ENCODE data around the gene TEX51. TPM values are rescaled to one million over a fixed set of nuclear protein-coding genes. Genes with fewer than 3 reads are reported as not detected.
A peak's percentile ranks its signal among the peaks of the same experiment; 100 is the strongest.

TEX51 gene
- total RNA-seq, 6 experiments from 2014 or later, result 0.66 TPM; not detected in 5

DNA sequence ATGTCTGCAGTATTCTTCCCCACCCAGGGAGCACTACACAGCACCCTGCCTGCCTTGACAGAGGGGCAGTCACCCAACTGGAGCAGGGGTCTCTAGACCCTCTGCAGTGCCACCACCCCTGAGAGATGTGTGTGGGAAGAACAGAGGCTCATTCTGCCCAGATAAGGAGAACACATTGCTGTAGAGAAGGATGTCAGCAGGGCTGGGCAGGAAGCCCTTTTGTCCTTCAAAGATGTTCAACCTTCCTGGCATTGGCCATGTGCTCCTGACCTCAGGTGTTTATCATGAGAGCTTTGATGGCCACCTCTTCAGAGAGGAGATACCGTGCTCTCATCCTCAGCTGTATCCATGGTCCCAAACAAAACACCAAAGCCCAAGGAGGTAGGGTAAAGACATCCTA, 4.6 kb upstream of the TEX51 start:
- intact Hi-C loops (cut with DNase I), result no loop called here
- no peaks in the 10 kb centered on the region for H3K36me3 ChIP-seq
- H3K27me3 ChIP-seq, result no peaks in the 10 kb centered on the region
- H3K27ac ChIP-seq, result no peak overlapping the region
- H3K4me3 ChIP-seq, result no peak overlapping the region
- WGBS (ENCODE audit: insufficient coverage, low coverage, low lambda C conversion rate, missing lambda C conversion rate), result no CpG with 5 or more reads among the region's 1 CpG
- TF ChIP-seq POLR2A (IDR thresholded peaks at IDR 0.05), result no peak
- no peaks in the 10 kb centered on the region for H3K9me3 ChIP-seq
- ATAC-seq (no peak), DNase-seq (peak in 1 of 3 donors; percentile 28)
- no peaks in the 10 kb centered on the region for H3K4me1 ChIP-seq

DNA sequence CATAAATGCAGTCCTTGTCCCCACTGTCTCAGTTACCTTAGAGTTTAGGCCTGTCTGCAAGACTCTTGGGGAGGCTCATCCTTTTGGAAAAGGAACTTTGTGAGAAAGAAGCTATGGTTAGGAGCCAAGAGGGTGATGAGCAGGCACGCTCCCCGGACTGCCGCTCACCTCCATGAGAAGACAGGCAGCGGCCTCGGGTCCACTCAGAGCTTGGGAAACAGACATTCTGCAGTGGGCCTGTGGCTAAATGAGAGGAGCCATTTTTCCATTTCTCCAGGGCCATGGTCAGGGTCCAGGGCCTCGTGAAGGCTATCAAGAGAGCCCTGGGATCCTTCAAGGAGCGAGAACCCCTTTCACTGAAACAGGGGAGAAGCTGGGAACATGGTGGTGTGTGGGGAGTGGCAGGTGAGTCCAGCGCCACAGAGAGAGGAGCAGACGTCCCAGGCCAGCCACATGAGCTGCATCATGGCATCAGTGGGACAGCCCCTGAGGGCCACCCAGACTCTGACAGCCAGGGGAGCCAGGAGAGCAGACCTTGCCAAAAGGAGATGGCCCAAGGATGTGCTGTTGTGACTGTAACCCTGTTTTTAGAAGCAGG, 4.0 kb upstream of the TEX51 start:
- H3K36me3 ChIP-seq, result no peaks in the 10 kb centered on the region
- no peaks in the 10 kb centered on the region for H3K4me1 ChIP-seq
- no peaks in the 10 kb centered on the region for H3K9me3 ChIP-seq
- no peak overlapping the region for H3K4me3 ChIP-seq
- DNase-seq, result peak in 1 of 3 donors; percentile 31
- H3K27me3 ChIP-seq, result no peaks in the 10 kb centered on the region
- H3K27ac ChIP-seq, result no peak overlapping the region
- WGBS (ENCODE audit: insufficient coverage, low coverage, low lambda C conversion rate, missing lambda C conversion rate), result 80% methylated on average over 2 of the region's 9 CpGs
- intact Hi-C loops (cut with DNase I), result no loop called here
- no peak for ATAC-seq
- TF ChIP-seq, protein P1, sequence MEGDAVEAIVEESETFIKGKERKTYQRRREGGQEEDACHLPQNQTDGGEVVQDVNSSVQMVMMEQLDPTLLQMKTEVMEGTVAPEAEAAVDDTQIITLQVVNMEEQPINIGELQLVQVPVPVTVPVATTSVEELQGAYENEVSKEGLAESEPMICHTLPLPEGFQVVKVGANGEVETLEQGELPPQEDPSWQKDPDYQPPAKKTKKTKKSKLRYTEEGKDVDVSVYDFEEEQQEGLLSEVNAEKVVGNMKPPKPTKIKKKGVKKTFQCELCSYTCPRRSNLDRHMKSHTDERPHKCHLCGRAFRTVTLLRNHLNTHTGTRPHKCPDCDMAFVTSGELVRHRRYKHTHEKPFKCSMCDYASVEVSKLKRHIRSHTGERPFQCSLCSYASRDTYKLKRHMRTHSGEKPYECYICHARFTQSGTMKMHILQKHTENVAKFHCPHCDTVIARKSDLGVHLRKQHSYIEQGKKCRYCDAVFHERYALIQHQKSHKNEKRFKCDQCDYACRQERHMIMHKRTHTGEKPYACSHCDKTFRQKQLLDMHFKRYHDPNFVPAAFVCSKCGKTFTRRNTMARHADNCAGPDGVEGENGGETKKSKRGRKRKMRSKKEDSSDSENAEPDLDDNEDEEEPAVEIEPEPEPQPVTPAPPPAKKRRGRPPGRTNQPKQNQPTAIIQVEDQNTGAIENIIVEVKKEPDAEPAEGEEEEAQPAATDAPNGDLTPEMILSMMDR (IDR thresholded peaks at IDR 0.05), result no peak
- TF ChIP-seq POLR2A (IDR thresholded peaks at IDR 0.05), result no peak

DNA sequence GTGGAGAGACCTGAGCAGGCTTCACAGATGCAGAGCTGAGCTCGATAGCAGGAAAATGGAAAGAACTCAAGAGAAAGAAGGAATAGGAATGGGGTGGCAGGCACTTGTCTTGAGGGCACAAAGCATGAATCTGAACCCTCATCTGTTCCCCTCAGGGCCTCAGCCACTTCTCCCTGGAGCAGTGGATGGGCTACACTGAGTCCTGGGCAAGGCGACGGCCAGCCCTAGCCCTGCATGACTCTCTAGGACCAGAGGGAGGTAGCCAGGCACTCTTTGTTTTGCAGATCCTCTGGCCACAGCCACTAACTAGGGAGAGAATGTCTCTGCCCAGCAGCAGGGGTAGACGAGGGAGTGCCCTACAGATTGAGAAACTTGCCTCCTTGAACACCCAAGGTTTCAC, 3.4 kb upstream of the TEX51 start:
- intact Hi-C loops (cut with DNase I), result no loop called here
- no peak for TF ChIP-seq POLR2A (IDR thresholded peaks at IDR 0.05)
- TF ChIP-seq, protein P1 (IDR thresholded peaks at IDR 0.05), result no peak
- no peak overlapping the region for H3K4me3 ChIP-seq
- H3K27ac ChIP-seq, result no peak overlapping the region
- ATAC-seq, result no peak
- 35% methylated on average over 2 of the region's 4 CpGs for WGBS (ENCODE audit: insufficient coverage, low coverage, low lambda C conversion rate, missing lambda C conversion rate)
- no peaks in the 10 kb centered on the region for H3K36me3 ChIP-seq
- peak in 1 of 3 donors; percentile 20 for DNase-seq
- H3K4me1 ChIP-seq, result no peaks in the 10 kb centered on the region
- H3K9me3 ChIP-seq, result no peaks in the 10 kb centered on the region
- no peaks in the 10 kb centered on the region for H3K27me3 ChIP-seq

DNA sequence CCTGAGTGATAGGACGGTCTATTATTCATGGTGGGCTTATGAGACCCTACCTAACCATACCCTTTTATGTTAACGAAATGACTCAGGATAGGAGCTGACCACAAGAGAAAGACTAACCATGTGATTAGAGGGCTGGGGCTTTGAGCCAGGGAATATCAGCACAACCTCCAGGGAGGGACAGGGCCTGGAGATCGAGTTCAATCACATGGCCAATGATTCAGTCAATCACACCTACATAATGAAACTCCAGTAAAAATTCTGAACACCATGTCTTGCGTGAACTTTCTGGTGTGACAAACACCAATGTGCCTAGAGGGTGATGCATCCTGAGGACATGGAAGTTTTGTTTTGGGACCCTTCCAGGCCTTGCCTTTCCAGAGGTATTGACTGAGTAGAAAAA, 2.2 kb upstream of the TEX51 start:
- no peak overlapping the region for H3K4me3 ChIP-seq
- H3K9me3 ChIP-seq, result no peaks in the 10 kb centered on the region
- 61% methylated on average over 3 of the region's 4 CpGs for WGBS (ENCODE audit: insufficient coverage, low coverage, low lambda C conversion rate, missing lambda C conversion rate)
- DNase-seq (peak in 1 of 3 donors; percentile 20), ATAC-seq (no peak)
- no peaks in the 10 kb centered on the region for H3K27me3 ChIP-seq
- intact Hi-C loops (cut with DNase I), result no loop called here
- no peaks in the 10 kb centered on the region for H3K4me1 ChIP-seq
- TF ChIP-seq, protein P1 (IDR thresholded peaks at IDR 0.05), result no peak
- no peak for TF ChIP-seq POLR2A (IDR thresholded peaks at IDR 0.05)
- H3K36me3 ChIP-seq, result no peaks in the 10 kb centered on the region
- H3K27ac ChIP-seq, result no peak overlapping the region

DNA sequence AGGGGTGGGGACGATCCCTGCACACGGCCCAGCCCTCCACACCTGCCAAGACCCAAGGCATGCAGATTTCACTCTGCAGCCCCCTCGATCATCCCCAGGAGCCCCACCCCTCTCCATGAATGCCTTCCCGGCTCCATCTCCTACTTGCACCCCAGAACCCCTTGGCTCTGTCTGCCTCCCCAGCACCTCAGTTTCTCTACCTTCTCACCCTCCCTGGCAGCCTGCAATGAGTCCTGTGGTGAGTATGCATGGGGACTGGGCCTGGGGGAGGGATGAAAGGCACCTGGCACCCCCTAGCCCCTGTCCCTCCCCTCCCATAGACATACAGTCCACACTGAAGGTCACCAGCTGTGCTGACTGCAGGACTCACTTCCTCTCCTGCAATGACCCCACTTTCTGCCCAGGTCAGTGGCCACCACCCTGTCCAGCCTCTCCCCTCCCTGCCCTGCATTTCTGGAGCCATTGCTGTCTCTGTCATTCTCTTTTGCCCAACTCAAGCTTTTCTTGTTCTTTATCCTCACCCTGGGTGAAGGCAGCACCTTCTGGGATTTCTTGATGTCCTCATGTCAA, 1.0 kb downstream of the TEX51 start:
- intact Hi-C loops (cut with DNase I), result no loop called here
- H3K27me3 ChIP-seq, result no peaks in the 10 kb centered on the region
- no peaks in the 10 kb centered on the region for H3K9me3 ChIP-seq
- DNase-seq (peak in 1 of 3 donors; percentile 10), ATAC-seq (no peak)
- H3K27ac ChIP-seq, result no peak overlapping the region
- no peaks in the 10 kb centered on the region for H3K4me1 ChIP-seq
- no peak for TF ChIP-seq POLR2A (IDR thresholded peaks at IDR 0.05)
- TF ChIP-seq, protein P1 (IDR thresholded peaks at IDR 0.05), result no peak
- no peaks in the 10 kb centered on the region for H3K36me3 ChIP-seq
- 93% methylated on average over 3 of the region's 4 CpGs for WGBS (ENCODE audit: insufficient coverage, low coverage, low lambda C conversion rate, missing lambda C conversion rate)
- no peak overlapping the region for H3K4me3 ChIP-seq

Data from right lobe of liver (tissue), 6 donors.